ENCODE results near the gene CTNNAL1. TPM values are rescaled to one million over a fixed set of nuclear protein-coding genes. Genes with fewer than 3 reads are reported as not detected.

Gene CTNNAL1
- total RNA-seq, 1 experiment from 2014 or later = 85.6 TPM

DNA sequence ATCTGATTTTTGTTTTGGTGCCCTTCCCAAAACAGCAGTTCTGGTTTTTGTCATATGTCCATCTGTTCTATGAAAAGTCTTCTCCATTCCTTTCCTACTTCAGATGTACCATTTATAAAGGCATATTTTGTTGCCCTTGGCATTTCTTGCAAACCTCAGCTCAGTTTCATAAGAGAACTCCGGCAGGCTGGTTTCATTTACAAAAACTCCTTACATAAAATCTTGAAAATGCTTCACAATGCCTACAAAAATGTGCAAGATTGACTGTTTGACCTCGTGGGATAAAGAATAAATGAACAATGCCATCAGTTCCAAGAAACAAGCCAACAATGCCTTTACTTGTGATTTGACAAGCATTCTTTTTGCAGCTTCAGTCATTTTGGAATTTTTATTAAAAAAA lies 39.1 kb upstream of the CTNNAL1 start:
- H3K4me3 Mint-ChIP-seq (ENCODE audit: unreplicated experiment) = no peak overlapping the region
- ChIA-PET CTCF (interaction anchor here (0.7 to 0.8 kb wide), 2 partner anchors 10 to 254 kb away, joined by 3 to 4 read pairs; no protein-coding TSS in a partner anchor), POLR2A (no interaction called here)
- H3K36me3 Mint-ChIP-seq (ENCODE audit: insufficient read depth, unreplicated experiment) = peaks cover 91% of the 10 kb centered on the region
- TF ChIP-seq, protein P1, sequence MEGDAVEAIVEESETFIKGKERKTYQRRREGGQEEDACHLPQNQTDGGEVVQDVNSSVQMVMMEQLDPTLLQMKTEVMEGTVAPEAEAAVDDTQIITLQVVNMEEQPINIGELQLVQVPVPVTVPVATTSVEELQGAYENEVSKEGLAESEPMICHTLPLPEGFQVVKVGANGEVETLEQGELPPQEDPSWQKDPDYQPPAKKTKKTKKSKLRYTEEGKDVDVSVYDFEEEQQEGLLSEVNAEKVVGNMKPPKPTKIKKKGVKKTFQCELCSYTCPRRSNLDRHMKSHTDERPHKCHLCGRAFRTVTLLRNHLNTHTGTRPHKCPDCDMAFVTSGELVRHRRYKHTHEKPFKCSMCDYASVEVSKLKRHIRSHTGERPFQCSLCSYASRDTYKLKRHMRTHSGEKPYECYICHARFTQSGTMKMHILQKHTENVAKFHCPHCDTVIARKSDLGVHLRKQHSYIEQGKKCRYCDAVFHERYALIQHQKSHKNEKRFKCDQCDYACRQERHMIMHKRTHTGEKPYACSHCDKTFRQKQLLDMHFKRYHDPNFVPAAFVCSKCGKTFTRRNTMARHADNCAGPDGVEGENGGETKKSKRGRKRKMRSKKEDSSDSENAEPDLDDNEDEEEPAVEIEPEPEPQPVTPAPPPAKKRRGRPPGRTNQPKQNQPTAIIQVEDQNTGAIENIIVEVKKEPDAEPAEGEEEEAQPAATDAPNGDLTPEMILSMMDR (IDR thresholded peaks at IDR 0.05; ENCODE audit: unreplicated experiment) = no peak
- H3K4me1 Mint-ChIP-seq (ENCODE audit: insufficient read depth, unreplicated experiment) = no peaks in the 10 kb centered on the region
- DNase-seq (ENCODE audit: unreplicated experiment) = no peak
- H3K27me3 Mint-ChIP-seq (ENCODE audit: insufficient read depth, unreplicated experiment) = no peaks in the 10 kb centered on the region
- BruUV-seq (replicated peaks) = no TSS peak
- intact Hi-C loops (cut with micrococcal nuclease) = no loop called here
- H3K27ac Mint-ChIP-seq (ENCODE audit: low read depth, unreplicated experiment) = no peak overlapping the region
- H3K9me3 Mint-ChIP-seq (ENCODE audit: unreplicated experiment) = no peaks in the 10 kb centered on the region

DNA sequence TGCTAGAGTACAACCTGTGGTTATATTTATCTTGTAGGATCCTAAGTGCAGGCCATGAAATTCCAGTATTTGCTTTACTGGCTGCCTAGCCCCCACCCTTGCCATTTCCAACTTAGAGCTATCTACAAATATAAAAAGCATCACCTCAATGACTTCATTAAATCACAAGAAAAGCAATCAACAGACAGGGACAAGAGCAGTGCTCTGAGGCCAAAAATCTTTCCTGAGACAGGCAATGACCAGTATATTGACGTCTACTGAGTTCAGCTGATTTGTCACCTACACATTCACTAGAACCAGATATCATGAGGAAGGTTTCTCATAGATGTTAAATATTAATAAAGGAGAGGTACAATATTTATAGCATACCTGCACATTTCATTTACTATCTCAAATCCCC lies 38.4 kb upstream of the CTNNAL1 start:
- intact Hi-C loops (cut with micrococcal nuclease) = no loop called here
- DNase-seq (ENCODE audit: unreplicated experiment) = no peak
- Mint-ChIP-seq H3K27me3 (ENCODE audit: insufficient read depth, unreplicated experiment) (no peaks in the 10 kb centered on the region), H3K4me3 (ENCODE audit: unreplicated experiment) (no peak overlapping the region), H3K4me1 (ENCODE audit: insufficient read depth, unreplicated experiment) (no peaks in the 10 kb centered on the region), H3K36me3 (ENCODE audit: insufficient read depth, unreplicated experiment) (peaks cover 89% of the 10 kb centered on the region), H3K27ac (ENCODE audit: low read depth, unreplicated experiment) (no peak overlapping the region), H3K9me3 (ENCODE audit: unreplicated experiment) (no peaks in the 10 kb centered on the region)
- ChIA-PET POLR2A (no interaction called here), CTCF (interaction anchor here (0.6 to 0.8 kb wide), 3 partner anchors 9 to 46 kb away, joined by 3 to 4 read pairs (median 3); no protein-coding TSS in a partner anchor)
- no TSS peak for BruUV-seq (replicated peaks)
- TF ChIP-seq, protein P1 (IDR thresholded peaks at IDR 0.05; ENCODE audit: unreplicated experiment) = no peak

DNA sequence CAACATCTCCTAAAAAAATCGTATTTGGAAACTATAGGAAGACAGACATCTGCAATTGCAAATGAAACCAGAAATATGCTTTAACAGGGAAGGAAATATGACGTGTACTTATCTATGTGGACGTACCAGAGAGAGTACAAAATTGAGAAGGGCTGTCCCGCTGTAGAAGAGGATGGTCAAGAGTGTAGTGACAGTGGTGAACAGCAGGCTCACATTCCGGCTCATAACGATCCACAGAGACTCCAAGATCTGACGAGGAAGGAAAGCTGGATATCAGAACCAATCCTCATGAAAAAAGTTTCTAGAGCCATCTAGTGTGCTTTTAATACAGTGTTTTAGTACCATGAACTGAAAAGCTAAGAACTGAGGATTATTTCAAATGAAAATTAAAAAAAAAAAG lies 37.1 kb upstream of the CTNNAL1 start:
- Mint-ChIP-seq H3K36me3 (ENCODE audit: insufficient read depth, unreplicated experiment) (peaks cover 86% of the 10 kb centered on the region), H3K27me3 (ENCODE audit: insufficient read depth, unreplicated experiment) (no peaks in the 10 kb centered on the region), H3K4me1 (ENCODE audit: insufficient read depth, unreplicated experiment) (no peaks in the 10 kb centered on the region), H3K4me3 (ENCODE audit: unreplicated experiment) (no peak overlapping the region), H3K27ac (ENCODE audit: low read depth, unreplicated experiment) (no peak overlapping the region), H3K9me3 (ENCODE audit: unreplicated experiment) (no peaks in the 10 kb centered on the region)
- ChIA-PET CTCF (no interaction called here), POLR2A (interaction anchor here (0.6 kb wide), 2 partner anchors 144 to 729 kb away, joined by 3 read pairs; no protein-coding TSS in a partner anchor)
- no TSS peak for BruUV-seq (replicated peaks)
- intact Hi-C loops (cut with micrococcal nuclease) = no loop called here
- TF ChIP-seq, protein P1 (IDR thresholded peaks at IDR 0.05; ENCODE audit: unreplicated experiment) = no peak
- no peak for DNase-seq (ENCODE audit: unreplicated experiment)

DNA sequence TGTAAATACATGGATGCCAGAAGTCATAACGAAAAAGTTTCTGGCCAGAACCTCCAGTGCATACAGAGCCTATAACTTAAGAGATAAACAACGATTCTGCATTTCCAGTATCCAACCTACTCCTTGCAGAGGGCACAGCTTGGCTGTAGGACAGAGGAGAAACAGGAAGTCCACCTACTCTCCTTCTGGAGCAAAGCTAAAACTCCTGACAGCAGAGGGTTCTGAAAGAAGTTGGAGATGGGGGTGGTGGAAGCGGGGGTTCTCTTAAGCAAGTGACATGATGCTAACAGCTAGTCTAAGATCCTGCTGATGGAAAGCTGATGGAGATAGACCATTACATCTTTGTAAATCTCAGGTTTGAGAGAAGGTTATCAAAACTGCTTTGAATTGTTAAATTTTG lies 35.5 kb upstream of the CTNNAL1 start:
- no peak overlapping the region for H3K4me3 Mint-ChIP-seq (ENCODE audit: unreplicated experiment)
- POLR2A ChIA-PET = interaction anchor here (0.7 kb wide), 1 partner anchor 991 kb away, joined by 4 read pairs; no protein-coding TSS in a partner anchor
- TF ChIP-seq, protein P1 (IDR thresholded peaks at IDR 0.05; ENCODE audit: unreplicated experiment) = no peak
- DNase-seq (ENCODE audit: unreplicated experiment) = no peak
- H3K36me3 Mint-ChIP-seq (ENCODE audit: insufficient read depth, unreplicated experiment) = peaks cover 83% of the 10 kb centered on the region
- H3K27ac Mint-ChIP-seq (ENCODE audit: low read depth, unreplicated experiment) = no peak overlapping the region
- H3K27me3 Mint-ChIP-seq (ENCODE audit: insufficient read depth, unreplicated experiment) = no peaks in the 10 kb centered on the region
- no TSS peak for BruUV-seq (replicated peaks)
- CTCF ChIA-PET = no interaction called here
- no peaks in the 10 kb centered on the region for H3K4me1 Mint-ChIP-seq (ENCODE audit: insufficient read depth, unreplicated experiment)
- no peaks in the 10 kb centered on the region for H3K9me3 Mint-ChIP-seq (ENCODE audit: unreplicated experiment)
- intact Hi-C loops (cut with micrococcal nuclease) = no loop called here
